ENCODE measurements around the gene HSD17B2.

HSD17B2 gene

DNA sequence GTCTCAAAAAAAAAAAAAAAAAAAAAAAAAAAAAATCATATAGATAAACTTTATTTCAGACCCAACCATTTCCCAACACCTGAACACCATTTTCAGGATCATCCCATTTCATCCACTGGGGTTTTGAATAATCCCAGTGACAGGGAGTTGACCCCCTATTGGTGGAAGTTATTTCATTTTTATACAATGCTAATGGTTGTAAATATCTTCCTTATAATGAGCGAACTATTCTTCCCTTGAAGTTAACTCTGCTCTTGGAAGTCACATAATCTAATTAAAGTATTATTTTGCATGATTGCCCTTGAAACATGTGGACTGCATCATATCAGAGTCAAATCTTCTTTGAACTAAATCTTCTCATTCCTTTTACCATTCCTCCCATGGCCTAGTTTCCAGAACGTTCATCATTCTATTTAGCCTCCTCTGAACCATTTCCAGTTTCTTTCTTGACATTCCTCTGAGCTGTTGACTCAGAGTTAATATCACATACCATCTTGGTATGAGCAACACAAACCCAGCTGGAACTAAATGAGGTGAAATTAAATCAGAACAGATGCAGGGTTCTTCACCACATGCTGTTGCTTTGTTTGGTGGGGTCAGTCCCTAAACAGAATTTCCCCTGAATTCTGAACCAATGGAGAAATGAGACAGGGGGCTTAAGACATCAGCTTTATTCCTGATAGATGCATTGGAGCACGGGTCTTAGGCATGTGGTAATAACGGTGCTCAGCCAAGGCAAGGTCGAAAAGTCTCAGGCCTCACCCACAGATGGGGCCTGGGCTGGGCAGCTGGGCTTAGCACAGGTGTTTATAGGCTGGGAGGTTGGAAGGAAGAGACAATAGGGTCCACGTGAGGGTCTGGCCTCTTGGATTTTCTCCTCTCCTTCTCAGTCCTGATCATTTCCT, 8.9 kb downstream of the HSD17B2 start:
- WGBS, result 65% methylated on average over 4 of the region's 6 CpGs
- DNase-seq, result peak; percentile 40
- H3K27me3 ChIP-seq (ENCODE audit: control insufficient read depth in 1 of 2, insufficient read depth in 1 of 2, low read length in 2 of 2), result peaks cover 0 to 22% of the 10 kb centered on the region in 2 experiments
- H3K9me3 ChIP-seq (ENCODE audit: control insufficient read depth, low read length), result no peaks in the 10 kb centered on the region
- no peak overlapping the region for H3K14ac ChIP-seq (ENCODE audit: low read length in 2 of 2)
- H2BK5ac ChIP-seq (ENCODE audit: low read depth, low read length, poor library complexity, severe bottlenecking), result no peak overlapping the region
- peak overlapping the region; percentile 60 for H2AK5ac ChIP-seq (ENCODE audit: low read length, severe bottlenecking)
- H3K79me1 ChIP-seq (replicated peaks; ENCODE audit: low read length, poor library complexity, severe bottlenecking), result peaks cover 8% of the 10 kb centered on the region
- H3K9ac ChIP-seq (ENCODE audit: low read length), result no peak overlapping the region
- no peak overlapping the region for H2BK120ac ChIP-seq (ENCODE audit: low read depth, low read length)
- peak overlapping the region; percentile 58 for H3K27ac ChIP-seq (ENCODE audit: low read length, poor library complexity, severe bottlenecking)
- H3K4me2 ChIP-seq (ENCODE audit: low read length, poor library complexity, severe bottlenecking), result no peak overlapping the region
- no peak overlapping the region for H3K18ac ChIP-seq (ENCODE audit: low read depth in 1 of 2, low read length in 2 of 2)
- no peak overlapping the region for H2BK15ac ChIP-seq (ENCODE audit: low read depth, poor library complexity, severe bottlenecking)
- H3K4ac ChIP-seq (ENCODE audit: low read depth in 1 of 2, low read length in 2 of 2), result no peak overlapping the region
- H4K91ac ChIP-seq (ENCODE audit: low read length), result no peak overlapping the region
- no peak overlapping the region for H3K23ac ChIP-seq (ENCODE audit: low read length in 2 of 2)
- H3K4me1 ChIP-seq (ENCODE audit: control insufficient read depth, insufficient read depth, low read depth, low read length), result peaks cover 10% of the 10 kb centered on the region
- H2BK12ac ChIP-seq (ENCODE audit: low read length in 2 of 2), result no peak overlapping the region
- no peak overlapping the region for H4K8ac ChIP-seq (ENCODE audit: low read length)
- no peaks in the 10 kb centered on the region for H3K36me3 ChIP-seq (ENCODE audit: control insufficient read depth in 1 of 2, insufficient read depth in 2 of 2, low read depth in 1 of 2, low read length in 2 of 2)
- H2AFZ ChIP-seq (ENCODE audit: low read depth, low read length), result no peak overlapping the region
- no peak overlapping the region for H3K4me3 ChIP-seq (ENCODE audit: insufficient read depth in 1 of 2, low read depth in 1 of 2, low read length in 2 of 2)

DNA sequence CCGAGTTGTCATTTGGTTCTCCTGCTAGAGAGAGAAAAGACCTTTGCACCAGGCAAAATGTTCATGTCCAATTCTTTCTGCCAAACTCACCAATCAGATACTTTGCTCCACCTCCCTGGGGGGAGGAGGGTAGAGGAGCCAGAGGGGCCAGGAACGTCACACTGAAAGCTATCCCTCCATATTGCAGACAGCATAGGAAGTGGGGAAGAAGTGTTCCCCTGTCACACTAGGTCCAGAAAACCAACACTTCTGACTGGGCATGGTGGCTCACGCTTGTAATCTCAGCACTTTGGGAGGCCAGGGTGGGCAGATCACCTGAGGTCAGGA, 9.5 kb downstream of the HSD17B2 start:
- 100% methylated on average over 1 of the region's 3 CpGs for WGBS
- Histone ChIP-seq H3K18ac (ENCODE audit: low read depth in 1 of 2, low read length in 2 of 2) (no peak overlapping the region), H3K4me2 (ENCODE audit: low read length, poor library complexity, severe bottlenecking) (no peak overlapping the region), H4K91ac (ENCODE audit: low read length) (no peak overlapping the region), H3K4me1 (ENCODE audit: control insufficient read depth, insufficient read depth, low read depth, low read length) (peaks cover 10% of the 10 kb centered on the region), H3K9me3 (ENCODE audit: control insufficient read depth, low read length) (no peaks in the 10 kb centered on the region), H3K4ac (ENCODE audit: low read depth in 1 of 2, low read length in 2 of 2) (no peak overlapping the region), H3K9ac (ENCODE audit: low read length) (no peak overlapping the region), H2AK5ac (ENCODE audit: low read length, severe bottlenecking) (peak overlapping the region; percentile 60), H3K27me3 (ENCODE audit: control insufficient read depth in 1 of 2, insufficient read depth in 1 of 2, low read length in 2 of 2) (peaks cover 0 to 22% of the 10 kb centered on the region in 2 experiments), H2BK120ac (ENCODE audit: low read depth, low read length) (no peak overlapping the region), H3K79me1 (replicated peaks; ENCODE audit: low read length, poor library complexity, severe bottlenecking) (peaks cover 8% of the 10 kb centered on the region), H4K8ac (ENCODE audit: low read length) (no peak overlapping the region), H3K14ac (ENCODE audit: low read length in 2 of 2) (no peak overlapping the region), H3K4me3 (ENCODE audit: insufficient read depth in 1 of 2, low read depth in 1 of 2, low read length in 2 of 2) (no peak overlapping the region), H2AFZ (ENCODE audit: low read depth, low read length) (no peak overlapping the region), H3K27ac (ENCODE audit: low read length, poor library complexity, severe bottlenecking) (peak overlapping the region; percentile 58), H2BK15ac (ENCODE audit: low read depth, poor library complexity, severe bottlenecking) (no peak overlapping the region), H3K36me3 (ENCODE audit: control insufficient read depth in 1 of 2, insufficient read depth in 2 of 2, low read depth in 1 of 2, low read length in 2 of 2) (no peaks in the 10 kb centered on the region), H2BK5ac (ENCODE audit: low read depth, low read length, poor library complexity, severe bottlenecking) (no peak overlapping the region), H2BK12ac (ENCODE audit: low read length in 2 of 2) (no peak overlapping the region), H3K23ac (ENCODE audit: low read length in 2 of 2) (no peak overlapping the region)
- DNase-seq, result no peak

DNA sequence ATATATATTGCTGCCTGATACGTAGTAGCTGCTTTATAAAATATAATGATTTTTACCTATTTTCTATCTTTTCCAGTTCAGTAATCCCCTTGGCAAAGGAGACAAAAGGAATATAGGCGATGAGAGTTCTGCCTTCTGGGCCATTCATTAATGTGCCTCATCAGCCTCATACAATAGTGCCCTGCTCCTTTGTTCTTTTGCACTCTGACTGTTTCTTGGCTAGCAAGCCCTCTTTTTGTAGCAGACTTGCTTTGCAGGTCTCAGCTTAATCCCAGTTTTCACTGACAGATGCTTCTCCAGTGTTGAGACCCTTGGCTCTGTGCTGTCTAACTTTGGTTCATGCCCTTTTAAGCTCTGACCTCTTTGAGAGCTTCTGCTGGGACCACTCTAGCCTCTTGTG, 10.4 kb downstream of the HSD17B2 start:
- H3K9ac ChIP-seq (ENCODE audit: low read length), result no peak overlapping the region
- DNase-seq, result no peak
- 84% methylated on average over 1 of the region's 2 CpGs for WGBS
- H3K79me1 ChIP-seq (replicated peaks; ENCODE audit: low read length, poor library complexity, severe bottlenecking), result peaks cover 8% of the 10 kb centered on the region
- H2AFZ ChIP-seq (ENCODE audit: low read depth, low read length), result no peak overlapping the region
- H3K23ac ChIP-seq (ENCODE audit: low read length in 2 of 2), result no peak overlapping the region
- no peak overlapping the region for H4K91ac ChIP-seq (ENCODE audit: low read length)
- H4K8ac ChIP-seq (ENCODE audit: low read length), result no peak overlapping the region
- no peak overlapping the region for H3K4ac ChIP-seq (ENCODE audit: low read depth in 1 of 2, low read length in 2 of 2)
- no peak overlapping the region for H3K14ac ChIP-seq (ENCODE audit: low read length in 2 of 2)
- peaks cover 10% of the 10 kb centered on the region for H3K4me1 ChIP-seq (ENCODE audit: control insufficient read depth, insufficient read depth, low read depth, low read length)
- no peak overlapping the region for H3K27ac ChIP-seq (ENCODE audit: low read length, poor library complexity, severe bottlenecking)
- peak overlapping the region; percentile 47 for H2AK5ac ChIP-seq (ENCODE audit: low read length, severe bottlenecking)
- H2BK5ac ChIP-seq (ENCODE audit: low read depth, low read length, poor library complexity, severe bottlenecking), result no peak overlapping the region
- no peak overlapping the region for H3K4me3 ChIP-seq (ENCODE audit: insufficient read depth in 1 of 2, low read depth in 1 of 2, low read length in 2 of 2)
- no peak overlapping the region for H2BK15ac ChIP-seq (ENCODE audit: low read depth, poor library complexity, severe bottlenecking)
- no peak overlapping the region for H3K4me2 ChIP-seq (ENCODE audit: low read length, poor library complexity, severe bottlenecking)
- no peak overlapping the region for H2BK120ac ChIP-seq (ENCODE audit: low read depth, low read length)
- H3K36me3 ChIP-seq (ENCODE audit: control insufficient read depth in 1 of 2, insufficient read depth in 2 of 2, low read depth in 1 of 2, low read length in 2 of 2), result no peaks in the 10 kb centered on the region
- H3K9me3 ChIP-seq (ENCODE audit: control insufficient read depth, low read length), result no peaks in the 10 kb centered on the region
- H3K27me3 ChIP-seq (ENCODE audit: control insufficient read depth in 1 of 2, insufficient read depth in 1 of 2, low read length in 2 of 2), result peaks cover 0 to 26% of the 10 kb centered on the region in 2 experiments
- H2BK12ac ChIP-seq (ENCODE audit: low read length in 2 of 2), result no peak overlapping the region
- H3K18ac ChIP-seq (ENCODE audit: low read depth in 1 of 2, low read length in 2 of 2), result no peak overlapping the region

DNA sequence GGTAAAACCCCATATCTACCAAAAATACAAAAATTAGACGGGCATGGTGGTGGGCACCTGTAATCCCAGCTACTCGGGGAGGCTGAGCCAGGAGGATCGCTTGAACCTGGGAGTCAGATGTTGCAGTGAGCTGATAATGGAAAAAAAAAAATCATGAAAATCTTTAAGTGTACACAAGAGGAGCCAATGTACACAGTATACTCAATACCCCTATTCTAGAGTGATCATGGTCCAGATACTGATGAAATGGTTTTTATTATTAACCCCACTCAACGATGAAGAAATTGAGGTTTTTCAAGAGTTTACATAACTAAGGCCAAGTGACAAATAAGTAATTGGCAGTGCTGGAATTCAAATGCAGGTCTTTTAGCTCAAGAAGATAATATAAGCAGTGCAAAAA, 11.5 kb downstream of the HSD17B2 start:
- H3K4me2 ChIP-seq (ENCODE audit: low read length, poor library complexity, severe bottlenecking), result no peak overlapping the region
- H3K79me1 ChIP-seq (replicated peaks; ENCODE audit: low read length, poor library complexity, severe bottlenecking), result peaks cover 8% of the 10 kb centered on the region
- no peak overlapping the region for H2AFZ ChIP-seq (ENCODE audit: low read depth, low read length)
- H2BK15ac ChIP-seq (ENCODE audit: low read depth, poor library complexity, severe bottlenecking), result no peak overlapping the region
- no peak overlapping the region for H4K91ac ChIP-seq (ENCODE audit: low read length)
- H3K36me3 ChIP-seq (ENCODE audit: control insufficient read depth in 1 of 2, insufficient read depth in 2 of 2, low read depth in 1 of 2, low read length in 2 of 2), result no peaks in the 10 kb centered on the region
- no peak overlapping the region for H3K4me3 ChIP-seq (ENCODE audit: insufficient read depth in 1 of 2, low read depth in 1 of 2, low read length in 2 of 2)
- no peak overlapping the region for H2BK5ac ChIP-seq (ENCODE audit: low read depth, low read length, poor library complexity, severe bottlenecking)
- no peak overlapping the region for H2BK120ac ChIP-seq (ENCODE audit: low read depth, low read length)
- no peak overlapping the region for H3K27ac ChIP-seq (ENCODE audit: low read length, poor library complexity, severe bottlenecking)
- no peak overlapping the region for H3K4ac ChIP-seq (ENCODE audit: low read depth in 1 of 2, low read length in 2 of 2)
- H3K27me3 ChIP-seq (ENCODE audit: control insufficient read depth in 1 of 2, insufficient read depth in 1 of 2, low read length in 2 of 2), result peaks cover 0 to 29% of the 10 kb centered on the region in 2 experiments
- WGBS, result 75% methylated on average over 4 of the region's 4 CpGs
- H2BK12ac ChIP-seq (ENCODE audit: low read length in 2 of 2), result no peak overlapping the region
- H3K14ac ChIP-seq (ENCODE audit: low read length in 2 of 2), result no peak overlapping the region
- H3K9ac ChIP-seq (ENCODE audit: low read length), result no peak overlapping the region
- no peak overlapping the region for H2AK5ac ChIP-seq (ENCODE audit: low read length, severe bottlenecking)
- no peak overlapping the region for H3K18ac ChIP-seq (ENCODE audit: low read depth in 1 of 2, low read length in 2 of 2)
- H4K8ac ChIP-seq (ENCODE audit: low read length), result no peak overlapping the region
- no peak for DNase-seq
- no peak overlapping the region for H3K23ac ChIP-seq (ENCODE audit: low read length in 2 of 2)
- no peaks in the 10 kb centered on the region for H3K9me3 ChIP-seq (ENCODE audit: control insufficient read depth, low read length)
- H3K4me1 ChIP-seq (ENCODE audit: control insufficient read depth, insufficient read depth, low read depth, low read length), result peaks cover 10% of the 10 kb centered on the region
